Activated T-cell treated with anti-CD3 and anti-CD28 coated beads, Interleukin-2, amount 50 U/mL, for 24 hours (primary cell): ENCODE measurements around the gene KLHL9.

Source experiments
- DNase-seq: peaks from one replicate; pipeline ENCODE4 v3.0.0-alpha.2; 2020
- H3K27ac Mint-ChIP-seq: 2 replicates; pipeline ENCODE4 v1.8.0; 2020; ENCODE audit warnings: mild to moderate bottlenecking, mixed read lengths
- H3K27me3 Mint-ChIP-seq: 2 replicates; pipeline ENCODE4 v1.8.0; 2020; ENCODE audit warnings: mixed read lengths
- H3K36me3 Mint-ChIP-seq: 2 replicates; pipeline ENCODE4 v1.8.0; 2020; ENCODE audit warnings: low read depth, mixed read lengths
- H3K4me1 Mint-ChIP-seq: 2 replicates; pipeline ENCODE4 v1.8.0; 2020; ENCODE audit warnings: low read depth, mixed read lengths
- H3K4me3 Mint-ChIP-seq: 2 replicates; pipeline ENCODE4 v1.8.0; 2020; ENCODE audit warnings: mild to moderate bottlenecking, moderate library complexity, mixed read lengths
- H3K9me3 Mint-ChIP-seq: 2 replicates; pipeline ENCODE4 v1.8.0; 2020; ENCODE audit warnings: mixed read lengths

KLHL9 gene

GRCh38 chr9:21294364-21294774, 40.8 kb downstream of the KLHL9 start:
- Mint-ChIP-seq H3K4me1 (peaks cover 11% of the 10 kb centered on the region), H3K36me3 (no peaks in the 10 kb centered on the region), H3K27ac (no peak overlapping the region), H3K9me3 (no peaks in the 10 kb centered on the region), H3K27me3 (peaks cover 34% of the 10 kb centered on the region), H3K4me3 (no peak overlapping the region)
- no peak for DNase-seq

GRCh38 chr9:21289848-21290247, 45.4 kb downstream of the KLHL9 start:
- no peak overlapping the region for H3K27ac Mint-ChIP-seq
- DNase-seq = no peak
- H3K4me1 Mint-ChIP-seq = peaks cover 7% of the 10 kb centered on the region
- H3K27me3 Mint-ChIP-seq = peaks cover 47% of the 10 kb centered on the region
- no peaks in the 10 kb centered on the region for H3K9me3 Mint-ChIP-seq
- no peak overlapping the region for H3K4me3 Mint-ChIP-seq
- H3K36me3 Mint-ChIP-seq = no peaks in the 10 kb centered on the region

GRCh38 chr9:21287280-21287679, 47.9 kb downstream of the KLHL9 start:
- no peaks in the 10 kb centered on the region for H3K36me3 Mint-ChIP-seq
- no peak for DNase-seq
- H3K27ac Mint-ChIP-seq = no peak overlapping the region
- peaks cover 39% of the 10 kb centered on the region for H3K27me3 Mint-ChIP-seq
- no peak overlapping the region for H3K4me3 Mint-ChIP-seq
- no peaks in the 10 kb centered on the region for H3K4me1 Mint-ChIP-seq
- H3K9me3 Mint-ChIP-seq = no peaks in the 10 kb centered on the region

DNA sequence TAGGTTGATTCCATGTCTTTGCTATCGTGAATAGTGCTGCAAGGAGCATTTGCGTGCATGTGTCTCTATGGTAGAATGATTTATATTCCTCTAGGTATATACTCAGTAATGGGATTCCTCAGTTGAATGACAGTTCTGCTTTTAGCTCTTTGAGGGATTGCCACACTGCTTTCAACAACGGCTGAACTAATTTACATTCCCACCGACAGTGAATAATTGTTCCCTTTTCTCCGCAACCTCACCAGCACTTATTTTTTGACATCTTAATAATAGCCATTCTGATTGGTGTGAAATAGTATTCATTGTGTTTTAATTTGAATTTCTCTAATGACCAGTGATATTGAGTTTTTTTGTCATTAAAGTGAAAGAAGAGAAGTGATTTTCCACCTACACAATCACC, 48.5 kb downstream of the KLHL9 start:
- H3K27ac Mint-ChIP-seq = no peak overlapping the region
- no peak for DNase-seq
- H3K9me3 Mint-ChIP-seq = no peaks in the 10 kb centered on the region
- no peaks in the 10 kb centered on the region for H3K36me3 Mint-ChIP-seq
- peaks cover 39% of the 10 kb centered on the region for H3K27me3 Mint-ChIP-seq
- H3K4me3 Mint-ChIP-seq = no peak overlapping the region
- no peaks in the 10 kb centered on the region for H3K4me1 Mint-ChIP-seq

- no peaks in the 10 kb centered on the region for H3K9me3 Mint-ChIP-seq
- H3K36me3 Mint-ChIP-seq = no peaks in the 10 kb centered on the region
- no peak overlapping the region for H3K4me3 Mint-ChIP-seq
- peaks cover 41% of the 10 kb centered on the region for H3K27me3 Mint-ChIP-seq
- no peak for DNase-seq
- H3K4me1 Mint-ChIP-seq = no peaks in the 10 kb centered on the region
- no peak overlapping the region for H3K27ac Mint-ChIP-seq
Measured at GRCh38 chr9:21286099-21286498, 49.1 kb downstream of the KLHL9 start.

GRCh38 chr9:21281275-21281674, 53.9 kb downstream of the KLHL9 start:
- Mint-ChIP-seq H3K36me3 (no peaks in the 10 kb centered on the region), H3K27ac (no peak overlapping the region), H3K27me3 (peaks cover 29% of the 10 kb centered on the region), H3K9me3 (no peaks in the 10 kb centered on the region), H3K4me1 (no peaks in the 10 kb centered on the region), H3K4me3 (no peak overlapping the region)
- no peak for DNase-seq
